NT2/D1 (cell line): ENCODE measurements around the gene ANO7.

Experiments used
- YY1 ChIP-seq: IDR thresholded peaks from 2 replicates; pipeline ENCODE4 v1.6.1; 2011; ENCODE audit not compliant: insufficient read length, insufficient read depth
- ZNF274 ChIP-seq: IDR thresholded peaks from 2 replicates; pipeline ENCODE4 v1.6.1; 2011; ENCODE audit warnings: mild to moderate bottlenecking, low read depth, low read length

DNA sequence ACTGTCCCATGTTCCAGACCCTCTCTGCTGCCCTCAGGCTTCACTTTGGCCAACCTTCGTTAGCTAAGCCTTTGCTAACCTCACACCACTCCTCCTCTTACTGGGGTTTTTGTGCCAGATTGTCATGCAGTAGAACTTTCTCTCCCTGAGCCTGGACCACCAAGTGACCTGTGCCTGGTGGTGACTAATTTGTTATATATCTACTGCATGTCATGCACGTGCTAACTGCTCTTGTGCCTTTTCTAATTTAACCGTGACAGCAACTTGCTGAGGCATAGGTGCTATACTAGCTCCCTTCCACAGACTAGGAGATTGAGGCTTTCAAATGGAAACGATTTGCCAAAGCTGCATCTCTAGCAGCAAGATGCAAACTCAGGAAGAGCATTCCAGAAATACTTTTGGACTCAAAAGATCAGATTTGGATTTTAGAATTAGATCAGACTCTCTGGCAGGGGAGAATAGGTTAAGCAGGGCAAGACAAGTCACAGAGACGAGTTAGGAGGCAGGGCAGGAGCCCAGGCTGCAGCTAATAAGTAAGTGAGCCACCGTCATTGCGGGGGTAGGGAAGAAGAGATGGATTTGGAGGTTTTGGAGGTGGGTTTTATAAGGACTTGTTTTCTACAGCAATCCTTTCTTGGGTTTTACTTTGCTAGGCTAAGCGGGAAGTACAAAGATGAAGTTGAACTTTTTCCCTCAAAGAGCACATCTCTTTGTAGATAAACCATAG lies 36.4 kb upstream of the ANO7 start:
- TF ChIP-seq YY1: no peak
- no peak for TF ChIP-seq ZNF274
